ENCODE measurements around the gene CUL3. TPM values are rescaled to one million over a fixed set of nuclear protein-coding genes. Genes with fewer than 3 reads are reported as not detected.

CUL3 gene
- total RNA-seq, 1 experiment from 2014 or later, result 95.7 TPM

GRCh38 chr2:224453892-224454291, 131.3 kb downstream of the CUL3 start:
- no TSS peak for BruUV-seq (replicated peaks)
- ChIA-PET CTCF (no interaction called here), RAD21 (ENCODE audit: low non-redundant PET in 1 of 2, low total read pairs in 2 of 2, uncharacterized antibody in 2 of 2, unreplicated experiment in 2 of 2) (no interaction called here), POLR2A (no interaction called here)
- ATAC-seq, result no peak
- TF ChIP-seq JUND (IDR thresholded peaks at IDR 0.05), result no peak
- TF ChIP-seq FOSL1 (IDR thresholded peaks at IDR 0.05; ENCODE audit: low read depth), result no peak
- no peak for TF ChIP-seq POLR2AphosphoS5 (IDR thresholded peaks at IDR 0.05; ENCODE audit: low read depth, low read length)
- TF ChIP-seq ZFX (IDR thresholded peaks at IDR 0.05), result no peak
- no peak for TF ChIP-seq EZH2 (IDR thresholded peaks at IDR 0.05)
- TF ChIP-seq REST (IDR thresholded peaks at IDR 0.05; ENCODE audit: low read depth), result no peak
- TF ChIP-seq CBX3 (IDR thresholded peaks at IDR 0.05; ENCODE audit: low read depth), result no peak
- H3K36me3 ChIP-seq (ENCODE audit: control insufficient read depth in 1 of 2, insufficient read depth in 2 of 2, low read length in 2 of 2), result no peaks in the 10 kb centered on the region
- H3K27me3 ChIP-seq (ENCODE audit: insufficient read depth, low read length), result no peaks in the 10 kb centered on the region
- no peak overlapping the region for H3K27ac ChIP-seq (ENCODE audit: low read depth, low read length)
- no peak overlapping the region for H3K9ac ChIP-seq (ENCODE audit: low read length)
- intact Hi-C loops (cut with micrococcal nuclease), result no loop called here
- H4K20me1 ChIP-seq (ENCODE audit: insufficient read depth), result no peaks in the 10 kb centered on the region
- H3K79me2 ChIP-seq (ENCODE audit: insufficient read depth, low read length), result no peaks in the 10 kb centered on the region
- no peaks in the 10 kb centered on the region for H3K9me2 ChIP-seq (ENCODE audit: insufficient read depth)
- no peak overlapping the region for H3K4me2 ChIP-seq (ENCODE audit: low read length)
- no peak for DNase-seq (ENCODE audit: low read depth, low spot score)
- no peaks in the 10 kb centered on the region for H3K9me3 ChIP-seq (ENCODE audit: control insufficient read depth in 1 of 2, insufficient read depth in 1 of 2, low read depth in 1 of 2, low read length in 2 of 2)
- H3K4me1 ChIP-seq (ENCODE audit: control insufficient read depth in 1 of 2, insufficient read depth in 2 of 2, low read length in 2 of 2), result 0 out of 4 replicates have a peak, but pooled peaks cover 0 to 3% of the 10 kb centered on the region in 2 experiments
- H3K4me3 ChIP-seq (replicated peaks in 1 of 2; ENCODE audit: low read depth in 1 of 2, low read length in 2 of 2), result no peak overlapping the region
- H2AFZ ChIP-seq (ENCODE audit: low read depth, low read length, poor library complexity, severe bottlenecking), result no peak overlapping the region
